Measurements from ENCODE around the gene TIGD7.
A peak's percentile ranks its signal among the peaks of the same experiment; 100 is the strongest.
"Not testable (repeated sequence)": the region's sequence is repeated elsewhere in the genome, so short reads cannot be mapped to it uniquely, and the experiment has no call there.

Gene TIGD7

GRCh38 chr16:3282103-3282729, 23.0 kb downstream of the TIGD7 start:
- DNase-seq: no peak

GRCh38 chr16:3281222-3281820, 23.9 kb downstream of the TIGD7 start:
- DNase-seq: no peak

GRCh38 chr16:3276679-3277078, 28.6 kb downstream of the TIGD7 start:
- no peak for DNase-seq

GRCh38 chr16:3274947-3275346, 30.3 kb downstream of the TIGD7 start:
- DNase-seq: no peak

GRCh38 chr16:3274490-3274889, 30.7 kb downstream of the TIGD7 start:
- DNase-seq: no peak

- not testable (repeated sequence) for DNase-seq
Observed at GRCh38 chr16:3271281-3271680, 33.9 kb downstream of the TIGD7 start.

GRCh38 chr16:3270718-3271117, 34.5 kb downstream of the TIGD7 start:
- DNase-seq: not testable (repeated sequence)

- DNase-seq: no peak
Observed at GRCh38 chr16:3268294-3268693, 36.9 kb downstream of the TIGD7 start.

GRCh38 chr16:3266873-3267537, 38.2 kb downstream of the TIGD7 start:
- DNase-seq: no peak

- peak; percentile 99 for DNase-seq
Observed at GRCh38 chr16:3264137-3265036, 40.8 kb downstream of the TIGD7 start.

GRCh38 chr16:3262517-3262916, 42.7 kb downstream of the TIGD7 start:
- DNase-seq: no peak

GRCh38 chr16:3259836-3260235, 45.4 kb downstream of the TIGD7 start:
- DNase-seq: no peak

GRCh38 chr16:3256866-3257465, 48.3 kb downstream of the TIGD7 start:
- no peak for DNase-seq

- DNase-seq: no peak
Observed at GRCh38 chr16:3256146-3256865, 48.9 kb downstream of the TIGD7 start, which contains the start of gene MEFV. MEFV (minus strand) TSS chr16:3256633; CDS start chr16:3256587, 46 bp downstream.

- DNase-seq: no peak
Observed at GRCh38 chr16:3254309-3254708, 50.9 kb downstream of the TIGD7 start.

- DNase-seq: no peak
Observed at GRCh38 chr16:3252967-3253366, 52.3 kb downstream of the TIGD7 start.

GRCh38 chr16:3249451-3249850, 55.8 kb downstream of the TIGD7 start:
- no peak for DNase-seq

GRCh38 chr16:3249020-3249419, 56.2 kb downstream of the TIGD7 start:
- DNase-seq: no peak

Measured in activated naive CD4-positive, alpha-beta T cell treated with Interleukin-2 at 50 U/mL for 16 hours (primary cell).